Thyroid gland (tissue), 4 donors: ENCODE measurements around the gene SPACDR. TPM values are rescaled to one million over a fixed set of nuclear protein-coding genes. Genes with fewer than 3 reads are reported as not detected.
A peak's percentile ranks its signal among the peaks of the same experiment; 100 is the strongest.

ENCODE experiments used
- DNase-seq, 2 donors: peaks; one replicate each; pipeline ENCODE4 v3.0.0-alpha.2; 2019
- H3K27ac ChIP-seq, 3 donors: fragments of 200-600 bp; sonication (generic); 1 replicate in 2 of 3; 2 replicates in 1 of 3; pipeline ENCODE4 v1.5.1; 2016 to 2019; ENCODE audit warnings: mild to moderate bottlenecking in 1 of 3, moderate library complexity in 1 of 3
- H3K27me3 ChIP-seq: fragments of 200-600 bp; sonication (generic); one replicate; pipeline ENCODE4 v1.5.1; 2019
- H3K36me3 ChIP-seq, 2 donors: fragments of 200-600 bp; sonication (generic); one replicate each; pipeline ENCODE4 v1.5.1; 2016 to 2019
- H3K4me1 ChIP-seq, 2 donors: fragments of 200-600 bp; sonication (generic); one replicate each; pipeline ENCODE4 v1.5.1; 2017 to 2019
- H3K4me3 ChIP-seq, 3 donors: fragments of 200-600 bp; sonication (generic); replicated peaks in 1 of 3; 1 replicate in 2 of 3; 2 replicates in 1 of 3; pipeline ENCODE4 v1.5.1; 2016; ENCODE audit warnings: mild to moderate bottlenecking in 1 of 3
- H3K9me3 ChIP-seq: fragments of 200-600 bp; sonication (generic); one replicate; pipeline ENCODE4 v1.5.1; 2017
- POLR2A ChIP-seq, 2 donors: fragments of 450-650 bp; IDR thresholded peaks; one replicate each; pipeline ENCODE4 v1.6.1; 2017; ENCODE audit warnings: antibody characterized with exemption in 2 of 2, mild to moderate bottlenecking in 2 of 2, moderate library complexity in 1 of 2
- WGBS, 2 donors: methylation state at CpG; one replicate each; pipeline ENCODE4 v1.1.5; 2017; 5-methylcytosine and 5-hydroxymethylcytosine counted together
- intact Hi-C: fragments of 100-400 bp; cut with DNase I; formaldehyde crosslinking; loops from one replicate; pipeline ENCODE4 v1.15.1; 2023
- total RNA-seq, 4 donors: library from RNA; depleted of rRNA; stranded (reverse); fragments of >200 nt; gene quantifications; one replicate each; pipeline ENCODE4 v1.2.3, GENCODE V29; 2016
- TF ChIP-seq, protein P1 (sequence below), 6 experiments: fragments of 200-600 bp in 3 of 6; fragments of 450-650 bp in 3 of 6; sonication (generic) in 3 of 6; IDR thresholded peaks; one replicate each; pipeline ENCODE4 v1.5.1; 2016 to 2019; ENCODE audit warnings: antibody characterized with exemption in 6 of 6, mild to moderate bottlenecking in 2 of 6, inconsistent platforms in 1 of 6, moderate library complexity in 1 of 6

Gene SPACDR
- total RNA-seq, 4 donors from 2014 or later: 2.0 TPM; not detected in 3

DNA sequence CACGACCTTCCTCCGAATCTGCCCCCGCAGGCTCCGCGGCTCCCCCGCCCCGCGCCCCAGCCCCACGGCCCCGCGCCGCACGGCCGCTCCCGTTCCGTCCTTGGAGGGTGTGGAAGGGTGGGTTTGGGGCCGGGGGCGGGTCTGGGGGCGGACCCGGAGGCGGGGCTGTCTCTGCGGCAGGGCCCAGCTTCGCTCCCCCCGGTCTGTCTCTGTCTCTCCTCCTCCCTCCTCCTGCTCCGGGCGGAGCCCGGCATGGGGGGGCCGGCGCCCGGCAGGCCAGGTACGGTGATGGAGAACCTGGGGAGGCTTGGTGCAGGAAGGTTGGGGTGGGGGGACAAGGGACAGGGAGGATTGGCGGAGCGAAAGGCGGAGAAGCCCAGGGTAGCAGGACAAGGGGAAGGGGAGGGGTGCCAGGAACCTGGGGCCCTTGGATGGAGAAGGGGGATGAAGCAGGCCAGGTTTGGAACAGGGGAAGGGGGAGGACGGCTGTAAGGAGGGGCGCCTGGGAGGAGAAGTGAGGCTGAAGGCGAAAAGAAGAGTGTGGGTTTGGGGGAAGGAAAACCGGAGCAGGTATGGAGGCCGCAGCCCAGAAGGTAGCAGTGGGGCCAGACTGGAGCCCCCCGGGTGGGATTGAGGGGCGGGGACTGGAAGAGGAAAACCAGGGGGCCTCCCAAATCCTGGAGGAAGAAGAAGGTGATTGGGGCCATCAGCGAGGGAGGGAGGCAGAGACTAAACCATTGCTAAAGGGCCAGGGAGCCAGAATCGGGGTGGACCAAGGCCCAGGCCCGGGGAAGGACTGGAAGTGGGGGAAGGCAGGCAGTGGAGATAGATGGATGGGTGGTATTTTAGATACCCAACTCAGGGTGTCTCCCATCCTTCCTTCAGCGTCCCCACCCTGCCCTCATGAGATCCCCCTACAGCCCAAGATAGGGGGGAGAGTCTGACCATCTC, 19.9 kb upstream of the SPACDR start, which contains the start of gene NYAP1:
TSS of gene NYAP1 (plus strand) at position 206 of the 951 bp plus-strand sequence. CDS start 1,385 bp downstream, outside the sequence.
- Histone ChIP-seq H3K4me3 (peak within 1 kb of the TSS in 2 of 3 donors; percentile 28 to 60), H3K4me1 (peaks cover 11 to 16% of the 10 kb centered on the region in 2 donors), H3K36me3 (no peaks in the 10 kb centered on the region), H3K27me3 (no peaks in the 10 kb centered on the region), H3K27ac (peak within 1 kb of the TSS in 2 of 3 donors; percentile 7 to 51), H3K9me3 (no peaks in the 10 kb centered on the region)
- intact Hi-C loops: loop anchor here (5.0 kb wide), 1 partner anchor 73 kb away; no protein-coding TSS in a partner anchor
- DNase-seq: peak; percentile 59 to 66
- 27 to 40% methylated on average over 21 to 34 of the region's 45 CpGs for WGBS, 2 donors
- TF ChIP-seq, protein P1, sequence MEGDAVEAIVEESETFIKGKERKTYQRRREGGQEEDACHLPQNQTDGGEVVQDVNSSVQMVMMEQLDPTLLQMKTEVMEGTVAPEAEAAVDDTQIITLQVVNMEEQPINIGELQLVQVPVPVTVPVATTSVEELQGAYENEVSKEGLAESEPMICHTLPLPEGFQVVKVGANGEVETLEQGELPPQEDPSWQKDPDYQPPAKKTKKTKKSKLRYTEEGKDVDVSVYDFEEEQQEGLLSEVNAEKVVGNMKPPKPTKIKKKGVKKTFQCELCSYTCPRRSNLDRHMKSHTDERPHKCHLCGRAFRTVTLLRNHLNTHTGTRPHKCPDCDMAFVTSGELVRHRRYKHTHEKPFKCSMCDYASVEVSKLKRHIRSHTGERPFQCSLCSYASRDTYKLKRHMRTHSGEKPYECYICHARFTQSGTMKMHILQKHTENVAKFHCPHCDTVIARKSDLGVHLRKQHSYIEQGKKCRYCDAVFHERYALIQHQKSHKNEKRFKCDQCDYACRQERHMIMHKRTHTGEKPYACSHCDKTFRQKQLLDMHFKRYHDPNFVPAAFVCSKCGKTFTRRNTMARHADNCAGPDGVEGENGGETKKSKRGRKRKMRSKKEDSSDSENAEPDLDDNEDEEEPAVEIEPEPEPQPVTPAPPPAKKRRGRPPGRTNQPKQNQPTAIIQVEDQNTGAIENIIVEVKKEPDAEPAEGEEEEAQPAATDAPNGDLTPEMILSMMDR (IDR thresholded peaks at IDR 0.05): no peak
- TF ChIP-seq POLR2A (IDR thresholded peaks at IDR 0.05): no peak

DNA sequence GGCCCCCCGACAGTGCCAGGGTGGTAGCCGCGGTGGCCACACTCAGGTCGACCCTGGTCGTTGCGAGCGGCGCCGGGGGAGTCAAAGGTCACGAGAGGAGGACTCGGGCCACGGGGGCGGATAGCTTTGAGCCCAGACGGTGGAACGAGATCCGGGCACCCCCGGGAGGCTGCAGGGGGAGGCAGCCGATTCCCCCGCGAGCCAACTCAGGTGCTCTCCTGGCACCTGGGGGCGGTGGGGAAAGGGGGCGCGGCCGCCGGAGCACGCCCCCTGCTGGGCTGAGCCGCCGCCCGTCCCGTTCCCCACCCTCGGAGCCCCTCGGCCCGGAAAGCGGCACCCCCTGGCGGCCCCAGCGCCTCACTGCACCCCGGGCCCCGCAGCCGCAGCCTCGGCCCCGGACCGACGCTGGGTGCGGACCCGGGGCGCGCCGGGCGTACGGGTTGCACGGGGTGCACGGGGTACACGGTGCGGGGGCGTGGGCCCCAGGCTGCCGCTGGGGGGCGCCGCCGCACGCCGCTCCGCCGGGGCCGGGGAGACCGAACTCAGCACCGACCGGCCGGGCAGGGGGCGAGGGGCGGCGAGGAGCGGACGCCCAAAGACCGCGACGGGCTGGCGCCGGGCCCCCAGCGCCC, 19.1 kb upstream of the SPACDR start:
- intact Hi-C loops: loop anchor here (5.0 kb wide), 1 partner anchor 74 kb away; no protein-coding TSS in a partner anchor
- Histone ChIP-seq H3K9me3 (no peaks in the 10 kb centered on the region), H3K4me1 (peaks cover 11 to 16% of the 10 kb centered on the region in 2 donors), H3K4me3 (peak overlapping the region in 2 of 3 donors; percentile 28 to 60), H3K27ac (peak overlapping the region in 2 of 3 donors; percentile 7 to 51), H3K27me3 (no peaks in the 10 kb centered on the region), H3K36me3 (no peaks in the 10 kb centered on the region)
- TF ChIP-seq, protein P1 (IDR thresholded peaks at IDR 0.05): peak; percentile 31 to 99 (median 97)
- TF ChIP-seq POLR2A (IDR thresholded peaks at IDR 0.05): no peak
- DNase-seq: peak; percentile 62 to 66
- WGBS, 2 donors: 0% methylated on average over 4 to 15 of the region's 79 CpGs

DNA sequence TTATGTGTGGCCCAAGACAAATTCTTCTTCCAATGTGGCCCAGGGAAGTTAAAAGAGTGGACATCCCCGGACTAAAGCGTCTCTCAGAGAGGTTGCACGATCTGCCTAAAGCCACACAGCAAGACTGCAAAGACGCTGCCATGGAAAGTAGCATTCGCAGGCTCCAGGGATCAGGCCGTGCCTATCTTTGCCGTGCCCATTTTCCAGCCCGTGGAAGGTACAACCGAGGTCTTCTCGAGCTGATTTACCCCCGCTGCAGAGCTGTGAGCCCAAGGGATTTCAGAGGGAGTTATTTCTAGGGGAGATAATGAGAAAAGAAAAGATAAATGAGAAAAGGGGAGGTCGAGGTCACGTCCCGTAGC, 18.6 kb upstream of the SPACDR start:
- H3K27me3 ChIP-seq: no peaks in the 10 kb centered on the region
- intact Hi-C loops: loop anchor here (5.0 kb wide), 1 partner anchor 75 kb away; no protein-coding TSS in a partner anchor
- 48 to 51% methylated on average over 14 of the region's 14 CpGs for WGBS, 2 donors
- no peaks in the 10 kb centered on the region for H3K36me3 ChIP-seq
- peak overlapping the region in 1 of 3 donors; percentile 51 for H3K27ac ChIP-seq
- TF ChIP-seq, protein P1 (IDR thresholded peaks at IDR 0.05): no peak
- no peak for TF ChIP-seq POLR2A (IDR thresholded peaks at IDR 0.05)
- DNase-seq: no peak
- H3K4me3 ChIP-seq: peak overlapping the region in 1 of 3 donors; percentile 60
- H3K4me1 ChIP-seq: peaks cover 14 to 16% of the 10 kb centered on the region in 2 donors
- no peaks in the 10 kb centered on the region for H3K9me3 ChIP-seq

DNA sequence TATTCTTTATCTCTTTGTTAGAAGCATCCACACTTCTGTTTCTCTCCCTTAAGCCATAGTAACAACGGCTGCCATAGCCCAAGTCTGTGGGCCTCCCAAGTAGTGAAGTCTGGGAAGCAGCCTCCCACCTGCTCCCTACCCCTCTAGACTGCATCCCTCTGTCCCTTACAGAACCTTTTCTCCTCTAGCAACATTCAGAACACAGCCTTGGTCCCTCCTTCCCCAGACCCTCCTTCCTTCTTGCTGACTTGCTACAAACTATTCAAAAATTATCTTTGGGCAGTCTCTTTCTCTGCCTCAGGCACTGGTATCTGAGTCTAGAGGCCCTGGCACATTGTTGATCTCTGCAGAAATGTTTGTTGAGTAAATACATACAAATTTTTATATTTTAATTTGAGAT, 17.4 kb upstream of the SPACDR start:
- intact Hi-C loops: loop anchor here (5.0 kb wide), 1 partner anchor 76 kb away; no protein-coding TSS in a partner anchor

More for the DNA sequence above, 17.4 kb upstream of the SPACDR start:
- Histone ChIP-seq H3K9me3 (no peaks in the 10 kb centered on the region), H3K4me3 (no peak overlapping the region), H3K27me3 (no peaks in the 10 kb centered on the region), H3K4me1 (peaks cover 26% of the 10 kb centered on the region in 2 donors), H3K27ac (no peak overlapping the region), H3K36me3 (no peaks in the 10 kb centered on the region)
- TF ChIP-seq POLR2A (IDR thresholded peaks at IDR 0.05): no peak
- TF ChIP-seq, protein P1 (IDR thresholded peaks at IDR 0.05): no peak
- WGBS, 2 donors: 84 to 97% methylated on average over 1 of the region's 1 CpG
- DNase-seq: no peak
